Frontal cortex (tissue), 4 donors: Measurements from ENCODE around the gene DNER. TPM values are rescaled to one million over a fixed set of nuclear protein-coding genes. Genes with fewer than 3 reads are reported as not detected.
"Not testable (repeated sequence)": the region's sequence is repeated elsewhere in the genome, so short reads cannot be mapped to it uniquely, and the experiment has no call there.

Experiments used
- DNase-seq, 2 donors: peaks; one replicate each; pipeline ENCODE4 v3.0.0; 2012; ENCODE audit warnings: low spot score in 2 of 2
- FAIRE-seq: peaks from 2 replicates; lab custom pipeline; 2012; peaks lifted over from hg19 to GRCh38; lab: Jason Lieb, UNC
- total RNA-seq: library from RNA; depleted of rRNA; stranded (reverse); fragments of >200 nt; gene quantifications from one replicate; pipeline ENCODE4 v1.2.3, GENCODE V29; 2014
- donor health status: control.
- donor health status: control.
- donor health status: control.

Gene DNER
- total RNA-seq, 1 donor from 2014 or later = 79.9 TPM

DNA sequence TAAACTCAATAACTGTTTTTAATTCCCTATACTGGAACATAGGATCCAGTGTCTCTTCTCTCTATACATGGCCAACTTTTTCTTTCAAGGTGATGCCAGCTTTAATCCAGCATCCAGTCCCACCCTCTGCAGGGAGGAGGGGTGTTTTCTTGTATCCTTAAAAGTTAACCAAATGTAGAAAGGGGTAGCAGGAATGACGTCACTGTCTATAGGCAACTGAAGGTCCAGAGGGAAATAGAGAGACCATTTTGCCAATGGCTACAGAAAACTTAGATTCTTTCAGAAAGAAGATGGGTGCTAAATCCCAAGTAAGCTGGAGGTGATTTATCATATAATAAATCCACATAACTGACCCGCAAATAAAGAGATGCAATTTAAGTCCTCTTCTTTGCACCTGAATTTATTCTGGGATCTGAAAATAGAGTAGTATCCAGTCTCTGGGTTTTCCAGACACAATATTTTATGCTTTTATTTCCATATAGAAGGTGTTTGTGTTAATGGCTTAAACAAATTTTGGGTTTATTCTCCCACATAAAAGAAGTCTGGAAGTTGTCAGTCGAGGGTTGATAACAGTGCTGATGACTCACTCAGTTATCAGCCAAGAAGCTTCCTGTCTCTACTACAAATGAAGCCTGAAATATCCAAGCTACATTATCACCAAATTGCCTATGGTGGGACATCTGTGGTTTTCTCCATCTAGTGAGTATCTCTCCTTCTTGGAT lies 5.7 kb upstream of the DNER start:
- DNase-seq = no peak
- no peak for FAIRE-seq

- DNase-seq = no peak
- FAIRE-seq = no peak
These were observed 3.7 kb upstream of the DNER start for GRCh38 chr2:229718057-229718456.

DNA sequence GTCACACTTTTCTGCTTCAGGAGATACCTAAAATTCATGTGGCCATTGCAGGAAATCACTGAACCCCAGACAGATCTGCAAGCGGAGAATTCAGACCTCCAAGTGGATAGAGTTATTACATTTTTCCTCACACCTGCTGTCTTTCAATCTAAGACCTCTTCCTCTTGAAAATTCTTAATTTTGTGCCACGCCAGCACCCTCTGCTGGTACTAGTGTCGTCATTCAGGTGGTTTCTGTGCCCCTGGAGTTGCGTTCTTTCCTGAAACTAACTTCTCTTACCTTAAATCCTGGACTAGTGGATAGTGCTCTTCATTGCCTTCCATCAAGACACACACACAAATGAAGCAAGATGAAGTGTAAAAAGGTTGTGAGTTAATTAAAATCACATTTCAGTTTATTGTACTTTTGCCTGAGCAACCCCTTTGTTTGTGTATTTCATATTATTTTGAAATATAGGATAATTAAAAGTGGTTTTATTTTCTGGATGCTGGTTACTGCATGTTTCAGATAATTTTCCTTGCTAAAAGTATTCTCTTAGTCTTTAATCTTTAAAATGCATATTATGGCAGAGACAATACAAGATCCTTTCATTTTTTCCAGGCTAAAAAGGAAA lies 1.6 kb upstream of the DNER start:
- FAIRE-seq = no peak
- DNase-seq = peak; percentile 28 to 33

- DNase-seq = peak; percentile 39 to 62
- FAIRE-seq = no peak
These were observed 584 bp upstream of the DNER start for GRCh38 chr2:229714736-229715541.

DNA sequence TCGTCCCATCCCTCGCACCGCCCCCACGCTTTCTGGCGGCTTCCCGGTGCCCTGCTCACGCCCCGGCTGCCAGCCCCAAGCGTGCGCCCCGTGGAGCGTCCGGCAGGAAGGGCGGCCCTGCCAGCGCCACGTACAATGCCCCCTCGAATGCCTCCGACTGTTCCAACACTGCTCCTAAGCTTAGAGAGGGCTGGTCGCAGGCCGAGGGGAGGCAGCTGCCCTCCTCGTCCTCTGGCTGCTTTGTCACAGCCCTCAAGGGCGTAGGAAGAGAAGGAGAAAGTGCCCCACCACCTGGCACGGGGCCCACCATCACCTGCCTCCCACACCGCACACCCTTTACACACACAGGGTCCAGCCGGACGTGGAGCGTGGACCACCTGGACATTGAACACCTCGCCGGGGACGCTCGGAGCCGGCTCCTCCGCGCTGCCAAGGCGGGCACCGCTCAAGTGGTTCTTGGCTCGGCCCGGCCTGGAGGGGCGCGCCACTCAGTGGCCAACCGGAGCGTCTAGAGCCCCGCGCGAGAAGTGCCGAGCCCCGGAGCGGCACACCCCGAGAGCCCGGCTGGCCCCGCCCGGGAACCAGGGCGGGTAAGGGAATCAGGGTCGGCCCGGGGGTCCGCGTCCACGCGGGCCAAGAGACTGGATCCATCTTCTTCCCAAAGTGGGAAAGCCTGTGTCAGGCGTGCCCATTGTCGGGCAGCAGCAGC lies 830 bp downstream of the DNER start:
- peak; percentile 58 to 78 for DNase-seq
- FAIRE-seq = no peak

GRCh38 chr2:229712136-229712535 lies 2.2 kb downstream of the DNER start:
- FAIRE-seq (no peak), DNase-seq (no peak)

DNA sequence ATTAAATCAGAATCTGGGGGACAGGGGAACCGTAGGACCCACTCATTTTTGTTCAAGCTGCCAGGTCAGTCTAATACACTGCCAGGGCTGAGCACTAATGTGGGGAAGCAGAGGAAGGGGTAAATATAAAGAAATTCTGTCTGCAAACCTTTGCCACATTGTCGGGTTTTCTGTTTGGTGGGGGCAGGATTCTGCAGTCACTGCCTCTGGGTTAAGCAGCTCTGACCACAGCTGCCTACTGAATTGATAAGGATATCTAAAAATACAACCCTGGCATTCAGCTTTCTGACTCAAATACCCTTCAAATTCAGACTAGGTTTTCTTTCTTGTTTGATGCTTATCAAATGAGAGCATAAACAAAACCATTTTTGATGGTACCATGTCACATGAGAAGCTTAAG lies 6.0 kb downstream of the DNER start:
- FAIRE-seq = no peak
- no peak for DNase-seq

DNA sequence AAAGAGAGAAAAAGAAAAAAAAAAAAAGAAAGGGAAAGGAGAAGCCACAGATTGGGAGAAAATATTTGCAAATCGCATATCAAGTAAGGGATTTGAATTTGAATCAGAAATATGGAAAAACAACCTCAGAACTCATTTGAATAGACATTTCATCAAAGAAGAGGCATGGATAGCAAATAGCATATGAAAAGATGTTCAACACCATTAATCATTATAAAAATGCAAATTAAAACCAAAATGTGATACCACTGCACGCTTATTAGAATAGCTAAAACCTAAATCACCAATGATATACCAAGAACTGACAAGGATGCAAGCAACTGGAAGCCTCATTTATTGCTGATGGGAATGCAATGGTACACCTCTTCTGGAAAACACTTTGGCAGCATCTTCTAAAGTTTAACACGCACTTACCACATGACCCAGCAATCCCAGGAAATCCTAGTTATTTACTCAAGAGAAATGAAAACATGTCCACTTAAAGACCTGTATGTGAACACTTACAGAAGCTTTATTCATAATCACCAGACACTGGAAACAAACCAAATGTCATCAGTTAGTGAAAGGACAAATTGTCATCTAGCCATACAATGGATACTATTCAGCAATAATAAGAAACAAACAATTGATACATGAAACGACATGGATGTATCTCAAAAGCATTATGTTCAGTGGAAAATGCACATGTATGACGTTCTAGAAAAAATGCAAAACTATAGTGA lies 10.3 kb downstream of the DNER start:
- peak; percentile 90 for FAIRE-seq
- no peak for DNase-seq

GRCh38 chr2:229701716-229702115 lies 12.6 kb downstream of the DNER start:
- DNase-seq (no peak), FAIRE-seq (no peak)

DNA sequence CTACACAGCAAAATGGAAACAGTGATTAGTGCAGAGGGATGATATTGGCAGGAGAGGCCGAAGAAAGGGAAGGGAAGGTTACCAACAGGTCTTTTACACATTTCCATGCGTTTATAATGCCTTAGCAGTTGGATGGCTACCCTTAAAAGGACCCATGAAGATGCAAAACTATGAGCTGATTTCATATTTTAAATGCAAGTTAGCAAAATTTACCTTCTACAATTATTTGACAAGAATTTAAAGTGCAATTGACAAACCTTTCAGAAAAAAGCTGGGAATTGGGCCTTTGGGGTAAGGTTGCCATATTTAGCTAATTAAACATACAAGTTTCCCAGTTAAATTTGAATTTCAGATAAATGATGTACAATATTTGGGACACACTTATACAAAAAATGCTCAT lies 13.3 kb downstream of the DNER start:
- FAIRE-seq = no peak

DNA sequence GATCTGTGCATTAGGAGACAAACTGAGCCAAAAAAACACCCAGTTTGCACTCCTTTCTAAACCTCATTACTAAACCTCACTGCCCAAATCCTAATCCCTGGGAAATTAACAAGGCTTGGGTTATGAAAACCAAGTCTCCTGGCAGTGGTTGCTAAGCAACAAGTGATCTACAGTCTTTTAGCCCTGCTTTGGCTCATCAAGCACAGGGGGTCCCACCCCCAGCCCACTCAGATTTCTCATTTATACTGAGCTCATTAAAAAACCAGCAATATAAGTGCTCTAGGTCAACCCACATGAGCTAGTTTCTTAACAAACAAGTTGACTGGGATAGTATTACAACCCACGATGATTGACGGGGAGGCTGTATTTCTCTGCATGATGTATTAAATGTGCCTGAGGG lies 18.4 kb downstream of the DNER start:
- DNase-seq (no peak), FAIRE-seq (no peak)

More for the DNA sequence above, 13.3 kb downstream of the DNER start:
- no peak for DNase-seq

DNA sequence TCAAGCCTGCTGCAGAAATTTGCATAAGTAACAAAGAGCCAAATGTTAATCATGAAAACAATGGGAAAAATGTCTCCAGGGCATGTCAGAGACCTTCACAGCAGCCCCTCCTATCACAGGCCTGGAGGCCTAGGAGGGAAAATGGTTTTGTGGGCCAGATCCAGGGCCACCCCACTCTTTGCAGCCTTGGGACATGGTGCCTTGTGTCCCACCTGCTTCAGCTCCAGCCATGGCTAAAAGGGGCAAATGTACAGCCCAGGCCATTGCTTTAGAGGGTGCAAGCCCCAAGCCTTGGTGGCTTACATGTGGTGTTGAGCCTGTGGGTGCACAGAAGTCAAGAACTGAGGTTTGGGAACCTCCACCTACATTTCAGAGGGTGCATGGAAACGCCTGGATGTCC lies 20.5 kb downstream of the DNER start:
- not testable (repeated sequence) for FAIRE-seq, DNase-seq

- DNase-seq = no peak
- FAIRE-seq = no peak
These were observed 22.7 kb downstream of the DNER start for GRCh38 chr2:229691631-229692030.

- FAIRE-seq (no peak), DNase-seq (no peak)
These were observed 25.0 kb downstream of the DNER start for GRCh38 chr2:229689307-229689839.

DNA sequence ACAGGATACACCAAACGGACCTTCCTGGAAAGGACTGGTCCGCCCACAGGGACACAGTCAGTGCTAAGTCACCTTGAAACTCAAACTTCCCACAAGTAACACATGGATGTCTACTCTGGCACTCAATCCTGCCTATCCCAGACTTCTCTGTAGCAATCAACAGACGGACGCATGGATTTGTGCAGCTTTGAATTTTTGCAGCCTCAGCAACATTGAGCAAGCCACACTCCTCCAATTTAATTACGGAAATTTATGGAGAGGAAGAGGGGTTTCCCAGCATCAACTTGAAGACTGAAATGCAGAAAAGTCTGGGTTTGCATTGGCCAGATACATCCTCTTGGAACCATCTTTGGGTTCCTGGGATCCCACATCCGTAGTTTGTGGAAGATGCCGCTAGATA lies 26.2 kb downstream of the DNER start:
- FAIRE-seq (no peak), DNase-seq (no peak)

- FAIRE-seq = no peak
These were observed 28.0 kb downstream of the DNER start for GRCh38 chr2:229686122-229686919.

GRCh38 chr2:229684942-229685562 lies 29.3 kb downstream of the DNER start:
- FAIRE-seq = no peak

More at GRCh38 chr2:229686122-229686919, 28.0 kb downstream of the DNER start:
- DNase-seq = no peak

More at GRCh38 chr2:229684942-229685562, 29.3 kb downstream of the DNER start:
- no peak for DNase-seq
